Ascending aorta (tissue), 2 donors: ENCODE data around the gene SRGAP3. TPM values are rescaled to one million over a fixed set of nuclear protein-coding genes. Genes with fewer than 3 reads are reported as not detected.

Source experiments
- DNase-seq, 2 donors: peaks; one replicate each; pipeline ENCODE4 v3.0.0-alpha.2; 2019; ENCODE audit warnings: low spot score in 2 of 2
- H3K27ac ChIP-seq, 2 donors: fragments of 200-600 bp; sonication (generic); one replicate each; pipeline ENCODE4 v1.5.1; 2016 to 2017; ENCODE audit warnings: mild to moderate bottlenecking in 1 of 2
- H3K27me3 ChIP-seq: fragments of 200-600 bp; sonication (generic); one replicate; pipeline ENCODE4 v1.5.1; 2017
- H3K36me3 ChIP-seq, 2 donors: fragments of 200-600 bp; sonication (generic); one replicate each; pipeline ENCODE4 v1.5.1; 2016
- H3K4me1 ChIP-seq, 2 donors: fragments of 200-600 bp; sonication (generic); one replicate each; pipeline ENCODE4 v1.5.1; 2016 to 2017; ENCODE audit warnings: mild to moderate bottlenecking in 1 of 2
- H3K4me3 ChIP-seq, 2 donors: fragments of 200-600 bp; sonication (generic); one replicate each; pipeline ENCODE4 v1.5.1; 2016 to 2017; ENCODE audit warnings: mild to moderate bottlenecking in 1 of 2
- H3K9me3 ChIP-seq, 2 donors: fragments of 200-600 bp; sonication (generic); one replicate each; pipeline ENCODE4 v1.5.1; 2016
- CTCF ChIP-seq, 3 experiments: fragments of 200-600 bp in 2 of 3; fragments of 450-650 bp in 1 of 3; sonication (generic) in 2 of 3; IDR thresholded peaks; one replicate each; pipeline ENCODE4 v1.5.1; 2016 to 2019; ENCODE audit warnings: antibody characterized with exemption in 3 of 3, mild to moderate bottlenecking in 1 of 3, moderate library complexity in 1 of 3
- intact Hi-C: fragments of 100-400 bp; cut with DNase I; formaldehyde crosslinking; loops from one replicate; pipeline ENCODE4 v1.15.1; 2023
- total RNA-seq: library from RNA; depleted of rRNA; stranded (reverse); fragments of >200 nt; gene quantifications from one replicate; pipeline ENCODE4 v1.1.0, GENCODE V29; 2016

Gene SRGAP3
- total RNA-seq, 1 donor from 2014 or later: 1.6 TPM

- no peak for TF ChIP-seq CTCF (IDR thresholded peaks at IDR 0.05)
- intact Hi-C loops: no loop called here
- H3K4me3 ChIP-seq: no peak overlapping the region
- H3K27ac ChIP-seq: no peak overlapping the region
- H3K9me3 ChIP-seq: peaks cover 0 to 5% of the 10 kb centered on the region in 2 donors
- H3K27me3 ChIP-seq: no peaks in the 10 kb centered on the region
- no peaks in the 10 kb centered on the region for H3K4me1 ChIP-seq
- no peak for DNase-seq
- no peaks in the 10 kb centered on the region for H3K36me3 ChIP-seq
Observed at GRCh38 chr3:9260305-9260704, 10.9 kb upstream of the SRGAP3 start.

- Histone ChIP-seq H3K27me3 (no peaks in the 10 kb centered on the region), H3K27ac (no peak overlapping the region), H3K4me1 (no peaks in the 10 kb centered on the region), H3K9me3 (peaks cover 0 to 5% of the 10 kb centered on the region in 2 donors), H3K4me3 (no peak overlapping the region), H3K36me3 (no peaks in the 10 kb centered on the region)
- TF ChIP-seq CTCF (IDR thresholded peaks at IDR 0.05): no peak
- intact Hi-C loops: no loop called here
- DNase-seq: no peak
Observed at GRCh38 chr3:9257092-9257491, 7.6 kb upstream of the SRGAP3 start.

GRCh38 chr3:9255976-9256375, 6.5 kb upstream of the SRGAP3 start:
- H3K4me1 ChIP-seq: no peaks in the 10 kb centered on the region
- no peak overlapping the region for H3K4me3 ChIP-seq
- no peak for TF ChIP-seq CTCF (IDR thresholded peaks at IDR 0.05)
- peaks cover 0 to 5% of the 10 kb centered on the region in 2 donors for H3K9me3 ChIP-seq
- H3K36me3 ChIP-seq: no peaks in the 10 kb centered on the region
- no peaks in the 10 kb centered on the region for H3K27me3 ChIP-seq
- intact Hi-C loops: no loop called here
- no peak overlapping the region for H3K27ac ChIP-seq
- no peak for DNase-seq

- Histone ChIP-seq H3K27ac (no peak overlapping the region), H3K4me3 (no peak overlapping the region), H3K27me3 (no peaks in the 10 kb centered on the region), H3K36me3 (no peaks in the 10 kb centered on the region), H3K4me1 (peaks cover 0 to 4% of the 10 kb centered on the region in 2 donors), H3K9me3 (peaks cover 0 to 5% of the 10 kb centered on the region in 2 donors)
- intact Hi-C loops: no loop called here
- no peak for DNase-seq
- no peak for TF ChIP-seq CTCF (IDR thresholded peaks at IDR 0.05)
Observed at GRCh38 chr3:9254764-9255163, 5.3 kb upstream of the SRGAP3 start.

- H3K27me3 ChIP-seq: no peaks in the 10 kb centered on the region
- intact Hi-C loops: no loop called here
- H3K4me1 ChIP-seq: peaks cover 0 to 14% of the 10 kb centered on the region in 2 donors
- H3K9me3 ChIP-seq: peaks cover 0 to 5% of the 10 kb centered on the region in 2 donors
- H3K36me3 ChIP-seq: no peaks in the 10 kb centered on the region
- no peak for TF ChIP-seq CTCF (IDR thresholded peaks at IDR 0.05)
- no peak overlapping the region for H3K4me3 ChIP-seq
- no peak overlapping the region for H3K27ac ChIP-seq
- DNase-seq: no peak
Observed at GRCh38 chr3:9253327-9253726, 3.9 kb upstream of the SRGAP3 start.
